Fibroblast of lung (primary cell): ENCODE data around the gene BLOC1S4. TPM values are rescaled to one million over a fixed set of nuclear protein-coding genes. Genes with fewer than 3 reads are reported as not detected.

Experiments used
- DNase-seq, 2 donors: peaks; one replicate each; pipeline versions ENCODE4 v3.0.0 to v3.0.0-alpha.2; 2010; ENCODE audit warnings: low read depth in 2 of 2
- H2AFZ ChIP-seq: 2 replicates; pipeline ENCODE4 v1.5.1; 2012; ENCODE audit warnings: low read length, control low read depth, inconsistent platforms
- H3K27ac ChIP-seq: 2 replicates; pipeline ENCODE4 v1.5.1; 2011; ENCODE audit warnings: low read length, control low read depth; ENCODE audit not compliant: insufficient read depth
- H3K27me3 ChIP-seq: 2 replicates; pipeline ENCODE4 v1.5.1; 2011; ENCODE audit warnings: mild to moderate bottlenecking, low read length; ENCODE audit not compliant: control insufficient read depth, insufficient read depth
- H3K36me3 ChIP-seq: 2 replicates; pipeline ENCODE4 v1.5.1; 2011; ENCODE audit warnings: low read length; ENCODE audit not compliant: control insufficient read depth, insufficient read depth
- H3K4me1 ChIP-seq: 2 replicates; pipeline ENCODE4 v1.5.1; 2011; ENCODE audit warnings: low read length; ENCODE audit not compliant: control insufficient read depth, insufficient read depth; ENCODE audit errors: extremely low read depth
- H3K4me2 ChIP-seq: 2 replicates; pipeline ENCODE4 v1.5.1; 2011; ENCODE audit warnings: low read length, control low read depth; ENCODE audit not compliant: insufficient read depth; ENCODE audit errors: extremely low read depth
- H3K4me3 ChIP-seq, 4 experiments: fragments of 200-600 bp in 1 of 4; sonication (generic) in 1 of 4; replicated peaks in 1 of 4; 2 replicates each; pipeline ENCODE4 v1.5.1; 2011 to 2016; ENCODE audit warnings: low read length in 4 of 4, low read depth in 3 of 4, mild to moderate bottlenecking in 3 of 4, control low read depth in 2 of 4, inconsistent platforms in 1 of 4, mixed read lengths in 1 of 4; ENCODE audit not compliant: insufficient read depth in 1 of 4; ENCODE audit errors: control extremely low read depth in 1 of 4
- H3K79me2 ChIP-seq: 2 replicates; pipeline ENCODE4 v1.5.1; 2012; ENCODE audit warnings: mild to moderate bottlenecking, low read length, inconsistent platforms; ENCODE audit not compliant: control insufficient read depth, insufficient read depth
- H3K9ac ChIP-seq: 2 replicates; pipeline ENCODE4 v1.5.1; 2011; ENCODE audit warnings: mild to moderate bottlenecking, low read length, control low read depth; ENCODE audit not compliant: insufficient read depth
- H3K9me3 ChIP-seq: 2 replicates; pipeline ENCODE4 v1.5.1; 2012; ENCODE audit warnings: low read depth, low read length; ENCODE audit not compliant: control insufficient read depth, insufficient read depth
- H4K20me1 ChIP-seq: 2 replicates; pipeline ENCODE4 v1.5.1; 2011; ENCODE audit warnings: low read length; ENCODE audit not compliant: control insufficient read depth, insufficient read depth; ENCODE audit errors: extremely low read depth
- CTCF ChIP-seq, 2 donors: IDR thresholded peaks in 1 of 2; conservative IDR thresholded peaks in 1 of 2; 1 replicate in 1 of 2; 2 replicates in 1 of 2; pipeline ENCODE4 v1.5.1; 2011 to 2012; ENCODE audit warnings: low read length in 2 of 2, control low read depth in 1 of 2, inconsistent platforms in 1 of 2, low read depth in 1 of 2, mild to moderate bottlenecking in 1 of 2
- EZH2 ChIP-seq: IDR thresholded peaks from 2 replicates; pipeline ENCODE4 v1.5.1; 2012; ENCODE audit warnings: low read length, control low read depth, mild to moderate bottlenecking; ENCODE audit errors: missing control alignments
- polyA plus RNA-seq, 2 donors: library from polyadenylated mRNA; depleted of rRNA in 1 of 2; stranded (reverse) in 1 of 2; unstranded in 1 of 2; fragments of >200 nt; gene quantifications; 2 replicates each; pipeline ENCODE4 v1.2.1, GENCODE V29; 2011 to 2012; ENCODE audit warnings: missing spikeins in 1 of 2
- total RNA-seq: library from RNA; depleted of rRNA; stranded (reverse); fragments of >200 nt; gene quantifications from 2 replicates; pipeline ENCODE4 v1.2.1, GENCODE V29; 2014

Gene BLOC1S4
- total and polyA plus RNA-seq, 2 donors (not counting 1 experiment from before 2014, with no cell fraction given) = 12.2 to 13.5 TPM

- Histone ChIP-seq H3K79me2 (peaks cover 32% of the 10 kb centered on the region), H3K9me3 (no peaks in the 10 kb centered on the region), H2AFZ (no peak overlapping the region), H3K9ac (no peak overlapping the region), H3K4me1 (no peaks in the 10 kb centered on the region), H3K27me3 (no peaks in the 10 kb centered on the region), H3K4me2 (no peak overlapping the region), H3K27ac (no peak overlapping the region), H3K4me3 (no peak overlapping the region), H3K36me3 (no peaks in the 10 kb centered on the region), H4K20me1 (no peaks in the 10 kb centered on the region)
- no peak for DNase-seq
- TF ChIP-seq EZH2 = no peak
- TF ChIP-seq CTCF (conservative IDR thresholded peaks at IDR 0.05 in 1 of 2, IDR thresholded peaks at IDR 0.05 in 1 of 2; ENCODE audit: low read depth in 1 of 2, low read length in 2 of 2) = no peak
Observed at GRCh38 chr4:6702761-6703160, 13.2 kb upstream of the BLOC1S4 start.

- Histone ChIP-seq H3K27ac (no peak overlapping the region), H3K36me3 (no peaks in the 10 kb centered on the region), H2AFZ (no peak overlapping the region), H3K4me3 (no peak overlapping the region), H4K20me1 (no peaks in the 10 kb centered on the region), H3K9me3 (no peaks in the 10 kb centered on the region), H3K79me2 (peaks cover 43% of the 10 kb centered on the region), H3K27me3 (no peaks in the 10 kb centered on the region), H3K4me1 (peaks cover 3% of the 10 kb centered on the region), H3K9ac (no peak overlapping the region), H3K4me2 (no peak overlapping the region)
- TF ChIP-seq CTCF (conservative IDR thresholded peaks at IDR 0.05 in 1 of 2, IDR thresholded peaks at IDR 0.05 in 1 of 2; ENCODE audit: low read depth in 1 of 2, low read length in 2 of 2) (no peak), EZH2 (no peak)
- no peak for DNase-seq
Observed at GRCh38 chr4:6703786-6704185, 12.2 kb upstream of the BLOC1S4 start.

GRCh38 chr4:6705646-6706045 is 10.3 kb upstream of the BLOC1S4 start:
- Histone ChIP-seq H3K27me3 (no peaks in the 10 kb centered on the region), H3K4me2 (no peak overlapping the region), H3K27ac (no peak overlapping the region), H3K36me3 (no peaks in the 10 kb centered on the region), H2AFZ (no peak overlapping the region), H3K79me2 (peaks cover 49% of the 10 kb centered on the region), H4K20me1 (no peaks in the 10 kb centered on the region), H3K9ac (no peak overlapping the region), H3K9me3 (no peaks in the 10 kb centered on the region), H3K4me3 (no peak overlapping the region), H3K4me1 (peaks cover 3% of the 10 kb centered on the region)
- DNase-seq = no peak
- no peak for TF ChIP-seq EZH2
- TF ChIP-seq CTCF (conservative IDR thresholded peaks at IDR 0.05 in 1 of 2, IDR thresholded peaks at IDR 0.05 in 1 of 2; ENCODE audit: low read depth in 1 of 2, low read length in 2 of 2) = no peak
